H1 (cell line): ENCODE data around the gene SMIM10. TPM values are rescaled to one million over a fixed set of nuclear protein-coding genes. Genes with fewer than 3 reads are reported as not detected.
"Not testable (repeated sequence)": the region's sequence is repeated elsewhere in the genome, so short reads cannot be mapped to it uniquely, and the experiment has no call there.

Source experiments
- CTCF ChIA-PET: fragments of 300-600 bp; sonication (Branson Sonifier 250); formaldehyde crosslinking; loops from one replicate; lab custom pipeline; 2021; ENCODE audit not compliant: partially characterized antibody; lab: Charles Lee
- POLR2A ChIA-PET: fragments of 300-600 bp; sonication (Branson Sonifier 250); formaldehyde crosslinking; loops from one replicate; lab custom pipeline; 2021; ENCODE audit warnings: inconsistent platforms; ENCODE audit not compliant: partially characterized antibody; lab: Charles Lee
- DNase-seq, 2 experiments: peaks; one replicate each; pipeline versions ENCODE4 v3.0.0 to v3.0.0-alpha.2; 2010 to 2022; ENCODE audit warnings: low spot score in 2 of 2, low read depth in 1 of 2, mixed read lengths in 1 of 2
- FAIRE-seq: peaks from 2 replicates; lab custom pipeline; 2011; peaks lifted over from hg19 to GRCh38; lab: Jason Lieb, UNC
- H2AFZ ChIP-seq: 2 replicates; pipeline ENCODE4 v1.8.1; 2012; ENCODE audit warnings: low read length, inconsistent platforms
- H2AK5ac ChIP-seq: 2 replicates; pipeline ENCODE4 v1.6.1; 2013; ENCODE audit warnings: low read depth, low read length
- H2BK120ac ChIP-seq: replicated peaks from 2 replicates; pipeline ENCODE3; 2013; ENCODE audit warnings: low read depth, low read length, inconsistent platforms
- H2BK12ac ChIP-seq: 2 replicates; pipeline ENCODE4 v1.6.1; 2013; ENCODE audit warnings: low read depth, low read length
- H2BK15ac ChIP-seq: 2 replicates; pipeline ENCODE4 v1.6.1; 2013; ENCODE audit warnings: low read length
- H2BK20ac ChIP-seq: 2 replicates; pipeline ENCODE4 v1.6.1; 2013; ENCODE audit warnings: low read length
- H2BK5ac ChIP-seq: 2 replicates; pipeline ENCODE4 v1.6.1; 2013; ENCODE audit warnings: low read depth, low read length
- H3K14ac ChIP-seq: 2 replicates; pipeline ENCODE4 v1.6.1; 2013; ENCODE audit warnings: inconsistent platforms; ENCODE audit not compliant: insufficient read length
- H3K18ac ChIP-seq: 2 replicates; pipeline ENCODE4 v1.6.1; 2013; ENCODE audit warnings: low read length; ENCODE audit errors: extremely low read depth
- H3K23ac ChIP-seq: 2 replicates; pipeline ENCODE4 v1.6.1; 2013; ENCODE audit warnings: inconsistent platforms; ENCODE audit not compliant: insufficient read length
- H3K23me2 ChIP-seq: 2 replicates; pipeline ENCODE4 v1.6.1; 2013; ENCODE audit warnings: low read depth, low read length
- H3K27ac ChIP-seq: 2 replicates; pipeline ENCODE4 v1.6.1; 2011; ENCODE audit warnings: low read depth, low read length, inconsistent platforms
- H3K27me3 ChIP-seq, 4 experiments: replicated peaks in 1 of 4; 1 replicate in 1 of 4; 2 replicates in 3 of 4; pipeline versions ENCODE4 v1.6.1 to v1.8.1; 2011 to 2013; ENCODE audit warnings: low read length in 3 of 4, mild to moderate bottlenecking in 3 of 4, inconsistent platforms in 2 of 4, mixed read lengths in 2 of 4, moderate library complexity in 1 of 4; ENCODE audit not compliant: control insufficient read depth in 3 of 4, insufficient read depth in 3 of 4; ENCODE audit errors: extremely low read depth in 1 of 4
- H3K36me3 ChIP-seq, 4 experiments: 2 replicates each; pipeline versions ENCODE4 v1.6.1 to v1.8.1; 2011 to 2013; ENCODE audit warnings: mild to moderate bottlenecking in 4 of 4, low read length in 3 of 4, moderate library complexity in 2 of 4, control low read depth in 1 of 4, inconsistent platforms in 1 of 4; ENCODE audit not compliant: insufficient read depth in 4 of 4, control insufficient read depth in 2 of 4
- H3K4ac ChIP-seq: replicated peaks from 2 replicates; pipeline ENCODE3; 2013; ENCODE audit warnings: low read length, low read depth, mixed read lengths, inconsistent platforms; ENCODE audit not compliant: insufficient read length
- H3K4me1 ChIP-seq, 4 experiments: replicated peaks in 1 of 4; 1 replicate in 1 of 4; 2 replicates in 3 of 4; pipeline versions ENCODE4 v1.6.1 to v1.8.1; 2011 to 2013; ENCODE audit warnings: low read length in 3 of 4, inconsistent platforms in 2 of 4, mixed read lengths in 1 of 4; ENCODE audit not compliant: insufficient read depth in 4 of 4, control insufficient read depth in 3 of 4
- H3K4me2 ChIP-seq, 2 experiments: 2 replicates each; pipeline versions ENCODE4 v1.6.1 to v1.8.1; 2011 to 2013; ENCODE audit warnings: low read depth in 2 of 2, low read length in 2 of 2, control low read depth in 1 of 2, inconsistent platforms in 1 of 2, mild to moderate bottlenecking in 1 of 2; ENCODE audit not compliant: insufficient read depth in 1 of 2
- H3K4me3 ChIP-seq, 4 experiments: fragments of 200-600, 300-600 bp in 1 of 4; sonication (generic), shearing (Covaris generic), sonication (Bioruptor Twin) in 1 of 4; 2 replicates each; pipeline versions ENCODE4 v1.5.1 to v1.8.1; 2011 to 2016; ENCODE audit warnings: low read length in 4 of 4, low read depth in 3 of 4, control low read depth in 2 of 4, inconsistent platforms in 2 of 4, mild to moderate bottlenecking in 2 of 4, mixed read lengths in 1 of 4, moderate library complexity in 1 of 4; ENCODE audit not compliant: insufficient read depth in 2 of 4; ENCODE audit errors: extremely low read depth in 1 of 4
- H3K56ac ChIP-seq: replicated peaks from 2 replicates; pipeline ENCODE3; 2013; ENCODE audit warnings: low read depth, mild to moderate bottlenecking, mixed read lengths, low read length, inconsistent platforms; ENCODE audit not compliant: insufficient read length
- H3K79me1 ChIP-seq: 2 replicates; pipeline ENCODE4 v1.6.1; 2013; ENCODE audit warnings: low read depth, low read length, control low read depth
- H3K79me2 ChIP-seq, 2 experiments: 2 replicates each; pipeline versions ENCODE4 v1.6.1 to v1.8.1; 2012 to 2013; ENCODE audit warnings: low read length in 2 of 2, mild to moderate bottlenecking in 2 of 2, inconsistent platforms in 1 of 2; ENCODE audit not compliant: insufficient read depth in 2 of 2, control insufficient read depth in 1 of 2
- H3K9ac ChIP-seq, 4 experiments: replicated peaks in 1 of 4; 1 replicate in 1 of 4; 2 replicates in 3 of 4; pipeline versions ENCODE4 v1.6.1 to v1.8.1; 2011 to 2013; ENCODE audit warnings: low read depth in 3 of 4, low read length in 3 of 4, control low read depth in 2 of 4, mild to moderate bottlenecking in 2 of 4, moderate library complexity in 2 of 4, inconsistent platforms in 1 of 4; ENCODE audit errors: extremely low read depth in 1 of 4
- H3K9me3 ChIP-seq, 2 experiments: 2 replicates each; pipeline versions ENCODE4 v1.6.1 to v1.8.1; 2012 to 2013; ENCODE audit warnings: mild to moderate bottlenecking in 2 of 2, moderate library complexity in 2 of 2, control low read depth in 1 of 2, inconsistent platforms in 1 of 2, low read depth in 1 of 2, low read length in 1 of 2, mixed read lengths in 1 of 2; ENCODE audit not compliant: insufficient read depth in 2 of 2
- H4K20me1 ChIP-seq, 2 experiments: replicated peaks in 1 of 2; 2 replicates each; pipeline versions ENCODE3 to v1.8.1; 2011 to 2013; ENCODE audit warnings: inconsistent platforms in 2 of 2, low read length in 2 of 2, mild to moderate bottlenecking in 1 of 2; ENCODE audit not compliant: insufficient read depth in 2 of 2, control insufficient read depth in 1 of 2
- H4K5ac ChIP-seq: 2 replicates; pipeline ENCODE4 v1.6.1; 2013; ENCODE audit warnings: low read length, low read depth, mixed read lengths, inconsistent platforms; ENCODE audit not compliant: insufficient read length
- H4K8ac ChIP-seq: 2 replicates; pipeline ENCODE4 v1.8.0; 2013; ENCODE audit warnings: mild to moderate bottlenecking, moderate library complexity, low read length, inconsistent platforms; ENCODE audit not compliant: insufficient read depth; ENCODE audit errors: extremely low read depth
- H4K91ac ChIP-seq: replicated peaks from 2 replicates; pipeline ENCODE3; 2013; ENCODE audit warnings: low read length, mixed read lengths, inconsistent platforms; ENCODE audit not compliant: insufficient read length
- WGBS, 2 experiments: shearing (Covaris generic) in 1 of 2; methylation state at CpG; one replicate each; pipeline versions ENCODE4 v1.1.6 to v1.1.7; 2013 to 2015; ENCODE audit warnings: low lambda C conversion rate in 2 of 2, mixed read lengths in 2 of 2, inconsistent platforms in 1 of 2, low coverage in 1 of 2, missing lambda C conversion rate in 1 of 2; ENCODE audit not compliant: insufficient replicate concordance in 2 of 2, insufficient coverage in 1 of 2, insufficient read length in 1 of 2; ENCODE audit errors: extremely low coverage in 1 of 2, missing lambda C conversion rate in 1 of 2; 5-methylcytosine and 5-hydroxymethylcytosine counted together
- polyA plus RNA-seq, 7 experiments: library from polyadenylated mRNA; depleted of rRNA in 3 of 7; stranded (reverse) in 5 of 7; unstranded in 2 of 7; fragments of >200 nt in 5 of 7; fragments of 200-250 nt in 2 of 7; gene quantifications; 1 replicate in 5 of 7; 2 replicates in 1 of 7; 4 replicates in 1 of 7; pipeline versions ENCODE4 v1.2.1 to v1.2.3, GENCODE V29; 2011 to 2013; ENCODE audit warnings: missing spikeins in 2 of 7, mixed read lengths in 2 of 7
- total RNA-seq: library from RNA; stranded (reverse); fragmentation: NEBNext Ultra II Directional; extraction: Animal tissue kit (Norgen Biotek cat#: 25700); gene quantifications from 2 replicates; pipeline ENCODE4 v1.2.1, GENCODE V29; 2021

The SMIM10 gene
- total and polyA plus RNA-seq, 2 of the 8 experiments (the other 6 are each of a cell fraction or from before 2014, with no cell fraction given): 2.3 to 2.8 TPM

DNA sequence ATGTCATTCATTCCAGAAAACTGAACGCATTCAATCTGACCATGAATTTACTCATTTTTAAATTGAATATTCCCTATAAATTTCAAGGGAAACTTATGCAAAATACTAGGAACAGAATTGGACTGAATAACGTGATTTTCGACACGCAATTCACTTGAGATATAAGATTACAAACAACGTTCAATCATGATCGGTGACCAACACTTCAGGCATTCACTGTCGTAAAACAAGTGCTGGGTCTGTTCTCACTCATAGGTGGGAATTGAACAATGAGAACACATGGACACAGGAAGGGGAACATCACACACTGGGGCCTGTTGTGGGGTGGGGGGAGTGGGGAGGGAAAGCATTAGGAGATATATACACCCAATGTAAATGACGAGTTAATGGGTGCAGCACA is 29.1 kb downstream of the SMIM10 start:
- H3K36me3 ChIP-seq, H3K23ac ChIP-seq, H4K8ac ChIP-seq, H4K91ac ChIP-seq, H3K18ac ChIP-seq, H3K27me3 ChIP-seq, H2AFZ ChIP-seq, CTCF ChIA-PET, H2BK5ac ChIP-seq, H2BK120ac ChIP-seq, H2BK20ac ChIP-seq, H3K4me1 ChIP-seq, H3K79me2 ChIP-seq, H3K79me1 ChIP-seq, H4K5ac ChIP-seq, H3K9ac ChIP-seq, H3K23me2 ChIP-seq, H3K56ac ChIP-seq, H2AK5ac ChIP-seq, H2BK12ac ChIP-seq, POLR2A ChIA-PET, H3K4me3 ChIP-seq, DNase-seq, H3K14ac ChIP-seq, H3K4ac ChIP-seq, H3K4me2 ChIP-seq, H2BK15ac ChIP-seq, H3K27ac ChIP-seq, H4K20me1 ChIP-seq, FAIRE-seq, H3K9me3 ChIP-seq: not testable (repeated sequence)
- 85% methylated on average over 6 of the region's 8 CpGs; no CpG with 5 or more reads in 1 of the 2 experiments for WGBS, 2 experiments

- H2BK120ac ChIP-seq, H2AK5ac ChIP-seq: not testable (repeated sequence)
These were observed 33.0 kb downstream of the SMIM10 start for GRCh38 chrX:135023791-135024190.

More at GRCh38 chrX:135023791-135024190, 33.0 kb downstream of the SMIM10 start:
- H3K4me1 ChIP-seq, H3K79me1 ChIP-seq, H3K27ac ChIP-seq, H2BK20ac ChIP-seq, H4K8ac ChIP-seq, H2BK15ac ChIP-seq, H3K4ac ChIP-seq, H3K18ac ChIP-seq, H3K23ac ChIP-seq, H3K79me2 ChIP-seq, DNase-seq, H2BK5ac ChIP-seq, H3K4me2 ChIP-seq, FAIRE-seq, H2AFZ ChIP-seq, H3K56ac ChIP-seq, H3K36me3 ChIP-seq, H3K27me3 ChIP-seq, H3K9ac ChIP-seq, H3K9me3 ChIP-seq, H4K20me1 ChIP-seq, H3K14ac ChIP-seq, POLR2A ChIA-PET, H3K23me2 ChIP-seq, H4K91ac ChIP-seq, H2BK12ac ChIP-seq, H3K4me3 ChIP-seq, H4K5ac ChIP-seq: not testable (repeated sequence)
- WGBS, 2 experiments: 13% methylated on average over 1 of the region's 6 CpGs; no CpG with 5 or more reads in 1 of the 2 experiments
- CTCF ChIA-PET: interaction anchor here (1.4 kb wide), 1 partner anchor 27 kb away, joined by 3 read pairs; no protein-coding TSS in a partner anchor
